Ovary (tissue), 9 donors: ENCODE measurements around the gene IFNA1. TPM values are rescaled to one million over a fixed set of nuclear protein-coding genes. Genes with fewer than 3 reads are reported as not detected.

Source experiments
- DNase-seq, 5 donors: peaks; one replicate each; pipeline ENCODE4 v3.0.0-alpha.2; 2019 to 2020
- H3K27ac ChIP-seq, 2 donors: fragments of 200-600 bp; one replicate each; pipeline versions ENCODE4 v1.5.1 to v1.8.0; 2019 to 2022
- H3K27me3 ChIP-seq: fragments of 200-600 bp; one replicate; pipeline ENCODE4 v1.8.0; 2022
- H3K36me3 ChIP-seq: fragments of 200-600 bp; sonication (generic); one replicate; pipeline ENCODE4 v1.5.1; 2019
- H3K4me1 ChIP-seq: one replicate; pipeline ENCODE4 v1.8.1; 2013; ENCODE audit warnings: mild to moderate bottlenecking, moderate library complexity; ENCODE audit not compliant: insufficient read depth
- H3K4me3 ChIP-seq: fragments of 200-600 bp; sonication (generic); one replicate; pipeline ENCODE4 v1.5.1; 2017
- H3K9me3 ChIP-seq, 2 donors: fragments of 200-600 bp in 1 of 2; sonication (generic) in 1 of 2; one replicate each; pipeline versions ENCODE4 v1.5.1 to v1.8.1; 2013 to 2019; ENCODE audit warnings: mild to moderate bottlenecking in 1 of 2, moderate library complexity in 1 of 2
- EP300 ChIP-seq: sonication (generic); formaldehyde crosslinking; IDR thresholded peaks from one replicate; pipeline ENCODE4 v1.6.1; 2017; ENCODE audit warnings: antibody characterized with exemption
- POLR2A ChIP-seq: fragments of 450-650 bp; IDR thresholded peaks from one replicate; pipeline ENCODE4 v1.6.1; 2017; ENCODE audit warnings: antibody characterized with exemption, mild to moderate bottlenecking, moderate library complexity
- WGBS, 3 donors: extraction: QIAGEN DNeasy Blood & Tissue Kit in 1 of 3; methylation state at CpG; one replicate each; pipeline versions ENCODE4 v1.1.5 to v1.1.7; 2013 to 2017; 5-methylcytosine and 5-hydroxymethylcytosine counted together
- intact Hi-C, 4 donors: fragments of 100-400 bp; cut with DNase I; formaldehyde crosslinking; loops; one replicate each; pipeline versions ENCODE4 v1.11.0 to v1.15.1; 2022 to 2023
- polyA plus RNA-seq, 2 donors: library from polyadenylated mRNA; stranded (reverse); fragments of 200-250 nt in 1 of 2; fragments of 350-450 nt in 1 of 2; fragmentation: Illumina TruSeq in 1 of 2; extraction: RNeasy Lipid Tissue Mini Kit (QIAGEN cat#74804) in 1 of 2; gene quantifications; one replicate each; pipeline ENCODE4 v1.2.3, GENCODE V29; 2013 to 2014
- total RNA-seq, 7 donors: library from RNA; depleted of rRNA in 2 of 7; stranded (reverse); fragments of >200 nt in 2 of 7; fragmentation: NEBNext Ultra II Directional in 3 of 7; extraction: Animal tissue kit (Norgen Biotek cat#: 25700) in 3 of 7; gene quantifications; one replicate each; pipeline versions ENCODE4 v1.1.0 to v1.2.4, GENCODE V29; 2016 to 2023
- TF ChIP-seq, protein P1 (sequence below), 3 donors: fragments of 450-650 bp in 2 of 3; fragments of 200-600 bp in 1 of 3; IDR thresholded peaks; one replicate each; pipeline versions ENCODE4 v1.5.1 to v1.8.0; 2016 to 2022; ENCODE audit warnings: antibody characterized with exemption in 3 of 3, mild to moderate bottlenecking in 1 of 3
- donor health status: DM: no; HTN: no; CAD: no; lungs with moderate emphysema.
- donor health status: DM: no; HTN: no; CAD: no.
- donor health status: Bipolar disorder and iron deficiency.
- donor health status: DM: yes; HTN: yes; CAD: no.
- donor health status: DM: no; HTN: no; CAD: no.
- donor health status: DM: yes; HTN: yes; CAD: no.

IFNA1 gene
- total and polyA plus RNA-seq, 9 donors = not detected

DNA sequence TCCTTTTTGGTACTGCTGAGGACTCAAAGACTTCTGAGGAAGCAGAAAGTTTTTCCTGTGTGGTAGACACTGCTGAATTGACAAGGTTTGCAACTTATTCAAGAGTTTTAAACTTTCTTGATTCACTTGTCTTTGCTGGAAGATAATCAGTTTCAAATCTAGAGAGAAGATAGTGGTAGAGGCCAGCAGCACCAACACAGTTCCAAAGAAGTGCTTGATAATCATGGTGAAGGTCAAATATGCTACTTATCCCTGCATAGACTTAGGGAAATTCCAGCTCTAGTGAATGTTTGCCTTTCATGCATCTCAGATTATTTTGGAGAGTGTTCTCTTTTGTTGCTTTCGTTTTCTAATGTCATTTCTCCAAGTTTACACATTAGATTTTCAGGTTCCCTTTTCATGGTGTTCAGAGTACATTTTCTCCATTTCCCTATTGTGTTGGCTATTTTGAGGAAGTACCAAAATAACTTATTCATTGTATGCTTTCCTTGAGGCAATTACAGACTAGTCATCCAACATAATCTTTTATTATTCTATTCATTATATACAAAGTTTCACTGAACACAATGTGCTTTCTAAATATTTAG, 41.3 kb downstream of the IFNA1 start:
- no peaks in the 10 kb centered on the region for H3K36me3 ChIP-seq
- TF ChIP-seq, protein P1, sequence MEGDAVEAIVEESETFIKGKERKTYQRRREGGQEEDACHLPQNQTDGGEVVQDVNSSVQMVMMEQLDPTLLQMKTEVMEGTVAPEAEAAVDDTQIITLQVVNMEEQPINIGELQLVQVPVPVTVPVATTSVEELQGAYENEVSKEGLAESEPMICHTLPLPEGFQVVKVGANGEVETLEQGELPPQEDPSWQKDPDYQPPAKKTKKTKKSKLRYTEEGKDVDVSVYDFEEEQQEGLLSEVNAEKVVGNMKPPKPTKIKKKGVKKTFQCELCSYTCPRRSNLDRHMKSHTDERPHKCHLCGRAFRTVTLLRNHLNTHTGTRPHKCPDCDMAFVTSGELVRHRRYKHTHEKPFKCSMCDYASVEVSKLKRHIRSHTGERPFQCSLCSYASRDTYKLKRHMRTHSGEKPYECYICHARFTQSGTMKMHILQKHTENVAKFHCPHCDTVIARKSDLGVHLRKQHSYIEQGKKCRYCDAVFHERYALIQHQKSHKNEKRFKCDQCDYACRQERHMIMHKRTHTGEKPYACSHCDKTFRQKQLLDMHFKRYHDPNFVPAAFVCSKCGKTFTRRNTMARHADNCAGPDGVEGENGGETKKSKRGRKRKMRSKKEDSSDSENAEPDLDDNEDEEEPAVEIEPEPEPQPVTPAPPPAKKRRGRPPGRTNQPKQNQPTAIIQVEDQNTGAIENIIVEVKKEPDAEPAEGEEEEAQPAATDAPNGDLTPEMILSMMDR (IDR thresholded peaks at IDR 0.05) = no peak
- TF ChIP-seq POLR2A = no peak
- no peak for TF ChIP-seq EP300
- no peaks in the 10 kb centered on the region for H3K4me1 ChIP-seq
- H3K27ac ChIP-seq = no peak overlapping the region
- no peaks in the 10 kb centered on the region for H3K27me3 ChIP-seq
- H3K4me3 ChIP-seq = no peak overlapping the region
- no peak for DNase-seq
- intact Hi-C loops = no loop called here
- no peaks in the 10 kb centered on the region for H3K9me3 ChIP-seq
- WGBS, 3 donors = 37 to 49% (median 41%) methylated on average over 1 of the region's 1 CpG

DNA sequence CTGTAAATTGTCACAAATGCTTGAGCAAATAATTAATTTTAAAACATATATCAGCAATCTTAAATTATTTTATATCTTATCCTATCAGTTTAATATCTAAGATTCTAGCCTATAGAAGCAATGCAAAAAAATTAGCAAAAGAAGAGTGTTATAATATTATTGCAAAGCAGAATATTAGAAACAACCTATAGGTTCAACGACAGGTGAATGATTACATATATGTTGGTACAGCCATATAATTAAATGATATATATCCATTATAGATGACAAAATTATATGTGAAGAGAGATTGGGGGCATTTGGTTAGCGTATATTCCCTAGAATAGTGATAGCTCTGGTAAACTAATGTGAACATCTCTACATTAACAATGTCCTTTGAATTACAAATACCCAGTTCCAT, 42.0 kb downstream of the IFNA1 start, which contains the start of gene IFNE:
IFNE (minus strand) TSS at position 101 of the 400 bp plus-strand sequence. CDS start 619 bp downstream, outside the sequence.
- no peaks in the 10 kb centered on the region for H3K36me3 ChIP-seq
- intact Hi-C loops = no loop called here
- no peak within 1 kb of the TSS for H3K4me3 ChIP-seq
- H3K27me3 ChIP-seq = no peaks in the 10 kb centered on the region
- TF ChIP-seq POLR2A (no peak), EP300 (no peak)
- TF ChIP-seq, protein P1 (IDR thresholded peaks at IDR 0.05) = no peak
- WGBS, 3 donors = 90 to 93% (median 91%) methylated on average over 2 of the region's 2 CpGs
- no peaks in the 10 kb centered on the region for H3K4me1 ChIP-seq
- no peak within 1 kb of the TSS for H3K27ac ChIP-seq
- H3K9me3 ChIP-seq = no peaks in the 10 kb centered on the region
- DNase-seq = no peak

Other genes starting within 250 kb of the IFNA1 start
- gene IFNA7, start 238.2 kb upstream of the IFNA1 start, total RNA-seq = not detected
- gene IFNA7, start 238.2 kb upstream of the IFNA1 start, polyA plus RNA-seq = not detected
- not detected for gene IFNA10, start 233.3 kb upstream of the IFNA1 start, total RNA-seq
- not detected for gene IFNA10, start 233.3 kb upstream of the IFNA1 start, polyA plus RNA-seq
- gene IFNA16, start 223.1 kb upstream of the IFNA1 start, total RNA-seq = not detected
- not detected for gene IFNA16, start 223.1 kb upstream of the IFNA1 start, polyA plus RNA-seq
- not detected for gene IFNA17, start 212.2 kb upstream of the IFNA1 start, total RNA-seq
- gene IFNA17, start 212.2 kb upstream of the IFNA1 start, polyA plus RNA-seq = not detected
- gene IFNA14, start 200.4 kb upstream of the IFNA1 start, total RNA-seq = not detected
- gene IFNA14, start 200.4 kb upstream of the IFNA1 start, polyA plus RNA-seq = not detected
- gene IFNA5, start 135.1 kb upstream of the IFNA1 start, total RNA-seq = under 1 TPM in 1 of 7 donors, not detected in 6; 0.42 TPM
- not detected for gene IFNA5, start 135.1 kb upstream of the IFNA1 start, polyA plus RNA-seq
- gene KLHL9, start 105.0 kb upstream of the IFNA1 start, total RNA-seq = 10 to 100 TPM; 22.3 to 35.9 (median 29.6) TPM
- gene KLHL9, start 105.0 kb upstream of the IFNA1 start, polyA plus RNA-seq = 10 to 100 TPM; 14.3 to 22.6 TPM
- not detected for gene IFNA6, start 89.6 kb upstream of the IFNA1 start, total RNA-seq
- gene IFNA6, start 89.6 kb upstream of the IFNA1 start, polyA plus RNA-seq = under 1 TPM in 1 of 2 donors, not detected in 1; 0.12 TPM
- gene IFNA13, start 72.4 kb upstream of the IFNA1 start, total RNA-seq = not detected
- gene IFNA13, start 72.4 kb upstream of the IFNA1 start, polyA plus RNA-seq = under 1 TPM in 1 of 2 donors, not detected in 1; 0.12 TPM
- not detected for gene IFNA2, start 55.0 kb upstream of the IFNA1 start, total RNA-seq
- not detected for gene IFNA2, start 55.0 kb upstream of the IFNA1 start, polyA plus RNA-seq
- gene IFNA8, start 31.3 kb upstream of the IFNA1 start, total RNA-seq = not detected
- gene IFNA8, start 31.3 kb upstream of the IFNA1 start, polyA plus RNA-seq = not detected
- under 1 TPM in 1 of 7 donors, not detected in 6; 0.34 TPM for gene IFNE, start 41.9 kb downstream of the IFNA1 start, total RNA-seq
- not detected for gene IFNE, start 41.9 kb downstream of the IFNA1 start, polyA plus RNA-seq